NT2/D1 (cell line): Measurements from ENCODE around the gene TRPM5.

Experiments
- DNase-seq: peaks from one replicate; pipeline ENCODE4 v3.0.0-alpha.2; 2011; ENCODE audit warnings: low read depth, low spot score
- H3K27me3 ChIP-seq: 2 replicates; pipeline ENCODE4 v1.6.0; 2011; ENCODE audit warnings: mild to moderate bottlenecking; ENCODE audit not compliant: insufficient read length, insufficient read depth
- H3K36me3 ChIP-seq: 2 replicates; pipeline ENCODE4 v1.6.1; 2011; ENCODE audit warnings: mild to moderate bottlenecking, low read length, mixed read lengths; ENCODE audit not compliant: insufficient read depth, insufficient read length
- H3K4me1 ChIP-seq: 2 replicates; pipeline ENCODE4 v1.5.1; 2011; ENCODE audit not compliant: insufficient read depth, insufficient read length
- H3K4me3 ChIP-seq: 2 replicates; pipeline ENCODE4 v1.5.1; 2011; ENCODE audit warnings: low read depth; ENCODE audit not compliant: insufficient read length
- H3K9ac ChIP-seq: 2 replicates; pipeline ENCODE4 v1.6.0; 2011; ENCODE audit warnings: low read depth; ENCODE audit not compliant: insufficient read length
- H3K9me3 ChIP-seq: 2 replicates; pipeline ENCODE4 v1.5.1; 2011; ENCODE audit warnings: mild to moderate bottlenecking, low read length; ENCODE audit not compliant: insufficient read depth
- SUZ12 ChIP-seq: IDR thresholded peaks from 2 replicates; pipeline ENCODE4 v1.6.1; 2011; ENCODE audit not compliant: insufficient read length, insufficient read depth; ENCODE audit errors: extremely low read depth
- YY1 ChIP-seq: IDR thresholded peaks from 2 replicates; pipeline ENCODE4 v1.6.1; 2011; ENCODE audit not compliant: insufficient read length, insufficient read depth
- ZNF274 ChIP-seq: IDR thresholded peaks from 2 replicates; pipeline ENCODE4 v1.6.1; 2011; ENCODE audit warnings: mild to moderate bottlenecking, low read depth, low read length

Gene TRPM5

DNA sequence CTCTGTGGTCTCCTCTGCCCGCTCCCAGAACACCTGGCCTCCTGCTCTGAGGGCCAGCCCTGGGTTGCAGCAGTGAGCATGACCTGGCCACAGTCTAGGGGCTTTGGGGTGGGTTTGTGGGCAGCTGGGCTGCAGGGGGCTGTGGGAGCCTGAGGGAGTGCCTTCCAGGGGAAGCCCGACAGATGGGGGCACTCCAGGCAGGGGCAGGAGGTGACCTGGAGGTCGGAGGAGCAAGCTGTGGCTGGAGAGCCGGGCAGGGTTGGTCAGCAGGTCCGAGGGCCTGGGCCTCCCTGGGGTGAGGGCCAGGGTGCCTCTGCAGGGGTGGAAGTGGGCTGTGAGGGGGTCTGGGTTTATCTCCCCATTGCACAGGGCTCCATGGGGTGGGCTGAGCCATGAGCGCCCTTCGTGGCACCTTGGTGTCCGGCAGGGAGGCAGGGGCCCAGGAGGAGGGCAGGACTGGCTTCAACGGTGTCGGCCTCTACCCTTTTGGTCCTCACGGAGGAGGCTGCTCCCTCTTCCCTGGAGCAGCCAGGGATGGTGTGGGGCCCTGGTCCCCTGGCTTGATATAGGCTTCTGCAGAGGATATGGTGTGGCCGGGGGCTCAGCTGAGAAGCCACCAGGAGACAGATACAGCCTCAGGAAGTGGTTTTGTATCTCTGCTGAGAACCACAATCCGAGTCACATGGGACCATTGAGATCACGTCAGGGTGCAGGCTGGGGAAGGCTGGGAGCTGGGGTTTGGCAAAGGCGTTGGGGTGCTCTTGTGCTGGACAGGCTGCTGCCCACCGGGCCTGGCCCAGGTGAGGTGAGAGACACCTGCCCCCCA lies 22.8 kb upstream of the TRPM5 start:
- no peak for DNase-seq
- Histone ChIP-seq H3K9ac (no peak overlapping the region), H3K9me3 (no peaks in the 10 kb centered on the region), H3K36me3 (no peaks in the 10 kb centered on the region), H3K27me3 (peaks cover 51% of the 10 kb centered on the region), H3K4me1 (peaks cover 16% of the 10 kb centered on the region), H3K4me3 (no peak overlapping the region)
- no peak for TF ChIP-seq ZNF274
- no peak for TF ChIP-seq SUZ12
- no peak for TF ChIP-seq YY1

DNA sequence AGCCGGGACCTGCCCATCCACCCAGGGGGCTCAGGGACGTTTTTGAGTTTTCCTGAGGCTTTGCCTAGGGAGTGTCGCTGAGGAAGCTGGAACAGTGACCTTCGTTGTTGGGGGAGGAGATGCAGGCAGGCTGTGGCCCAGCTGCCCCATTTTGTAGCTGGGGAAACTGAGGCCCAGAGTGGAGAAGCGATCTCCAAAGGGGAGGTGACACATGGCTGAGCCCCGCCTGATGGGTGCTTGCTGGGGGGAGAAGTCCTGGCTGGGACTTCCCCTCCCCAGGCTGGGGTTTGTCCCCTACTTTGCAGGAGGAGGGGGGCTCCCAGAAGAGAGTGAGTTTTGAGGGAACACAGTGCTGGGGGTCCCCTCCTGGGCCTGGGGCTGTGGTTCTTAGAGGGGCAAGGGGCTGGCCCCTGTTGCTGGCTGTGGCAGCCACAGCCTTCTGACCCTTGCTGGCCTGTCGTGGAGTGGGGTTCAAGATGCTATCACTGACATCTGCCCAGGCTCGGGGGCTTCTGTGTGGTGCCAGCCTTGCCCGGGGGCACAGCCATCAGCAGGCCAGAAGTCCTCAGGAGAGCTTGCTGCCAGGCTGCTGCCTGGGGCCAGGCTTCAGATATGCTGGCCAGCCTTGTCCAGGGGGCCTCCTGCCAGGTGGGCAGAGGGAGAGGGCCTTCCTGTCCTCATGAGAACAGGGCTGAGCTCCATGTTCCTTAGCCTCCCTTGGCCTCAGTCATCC lies 21.9 kb upstream of the TRPM5 start:
- Histone ChIP-seq H3K4me1 (peaks cover 22% of the 10 kb centered on the region), H3K27me3 (peaks cover 45% of the 10 kb centered on the region), H3K36me3 (no peaks in the 10 kb centered on the region), H3K4me3 (no peak overlapping the region), H3K9me3 (no peaks in the 10 kb centered on the region), H3K9ac (no peak overlapping the region)
- TF ChIP-seq ZNF274: no peak
- TF ChIP-seq YY1: no peak
- TF ChIP-seq SUZ12: no peak
- no peak for DNase-seq

DNA sequence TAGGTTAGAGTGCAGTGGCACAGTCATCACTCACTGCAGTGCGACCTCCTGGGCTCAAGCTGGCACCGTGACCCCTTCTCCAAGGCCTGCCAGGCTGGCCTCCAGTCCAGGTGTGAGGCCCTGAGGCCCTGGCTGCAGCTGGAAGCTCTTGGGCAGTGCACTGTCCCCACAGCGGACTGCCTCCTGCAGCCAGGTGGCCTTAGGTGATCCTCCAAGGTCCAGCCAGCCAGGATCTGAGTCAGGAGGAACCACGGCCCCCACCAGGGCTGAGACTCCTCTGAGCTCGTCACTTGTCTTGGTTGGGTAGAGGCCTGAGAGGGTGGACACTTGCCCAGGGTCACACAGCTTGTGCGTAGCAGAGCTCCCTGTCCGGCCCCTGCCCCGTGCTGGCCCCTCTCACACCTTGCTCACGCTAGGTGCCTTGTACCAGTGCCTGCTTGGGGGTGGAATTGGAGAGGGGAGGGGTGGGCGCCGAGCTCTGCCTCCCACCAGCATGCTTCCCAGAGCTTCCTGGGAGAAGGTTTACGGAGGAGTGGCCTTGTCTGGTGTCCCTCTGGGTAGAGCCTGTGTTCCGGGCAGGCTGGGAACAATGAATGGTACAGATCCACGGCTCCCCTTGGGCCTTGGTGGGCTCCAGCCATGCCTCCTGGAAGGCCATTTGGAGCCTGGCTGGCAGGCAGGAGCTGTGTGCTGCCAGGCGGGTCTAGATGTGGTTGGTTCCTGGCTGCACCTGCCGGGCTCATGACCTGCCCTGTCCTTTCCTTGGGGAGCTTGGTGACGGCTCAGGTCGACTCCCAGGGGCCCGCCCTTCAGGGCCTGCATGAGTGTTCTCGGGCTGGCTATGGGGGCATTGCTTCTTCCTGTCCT lies 21.1 kb upstream of the TRPM5 start:
- no peak for DNase-seq
- H3K27me3 ChIP-seq: peaks cover 38% of the 10 kb centered on the region

DNA sequence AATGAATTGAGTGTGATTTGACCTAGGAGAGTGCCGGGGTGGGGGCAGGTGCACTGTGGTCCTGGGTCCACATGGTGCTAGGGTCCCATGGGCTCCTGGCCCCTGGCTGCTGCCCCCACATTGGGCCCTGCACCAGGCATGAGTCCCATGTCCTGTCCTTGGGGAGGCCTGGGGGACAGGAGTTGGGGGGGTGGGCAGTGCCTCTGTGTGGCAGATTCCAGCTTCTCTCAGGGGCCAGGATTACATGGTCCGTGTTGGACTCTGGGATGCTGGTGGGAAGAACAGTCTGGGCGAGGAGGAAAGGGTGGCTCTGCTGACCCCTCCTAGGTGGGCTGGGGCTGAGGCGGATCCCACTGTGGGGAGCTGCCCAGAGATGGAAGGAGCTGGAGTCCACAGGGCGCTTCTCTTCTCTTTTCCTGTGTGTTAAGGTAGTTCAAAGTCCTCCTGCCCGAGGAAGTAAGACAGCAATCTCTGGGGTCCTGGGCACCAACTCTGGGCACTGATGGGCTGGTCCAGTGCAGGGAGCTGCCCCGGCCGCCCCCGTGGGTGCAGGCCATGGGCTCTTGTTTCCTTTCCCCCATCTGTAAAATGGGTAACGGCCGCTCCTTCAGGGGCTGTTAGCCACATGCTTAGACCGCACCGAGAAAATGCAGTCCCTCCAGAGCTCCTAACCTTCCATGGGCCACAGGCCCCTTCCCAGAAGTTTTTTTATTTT lies 20.3 kb upstream of the TRPM5 start:
- TF ChIP-seq ZNF274 (no peak), SUZ12 (no peak), YY1 (no peak)
- no peaks in the 10 kb centered on the region for H3K36me3 ChIP-seq
- no peak overlapping the region for H3K4me3 ChIP-seq
- peaks cover 31% of the 10 kb centered on the region for H3K4me1 ChIP-seq
- H3K27me3 ChIP-seq: peaks cover 32% of the 10 kb centered on the region
- no peak for DNase-seq
- no peaks in the 10 kb centered on the region for H3K9me3 ChIP-seq
- no peak overlapping the region for H3K9ac ChIP-seq

More for the DNA sequence above, 21.1 kb upstream of the TRPM5 start:
- Histone ChIP-seq H3K9ac (no peak overlapping the region), H3K4me1 (peaks cover 27% of the 10 kb centered on the region), H3K36me3 (no peaks in the 10 kb centered on the region), H3K9me3 (no peaks in the 10 kb centered on the region), H3K4me3 (no peak overlapping the region)
- TF ChIP-seq SUZ12 (no peak), ZNF274 (no peak), YY1 (no peak)

DNA sequence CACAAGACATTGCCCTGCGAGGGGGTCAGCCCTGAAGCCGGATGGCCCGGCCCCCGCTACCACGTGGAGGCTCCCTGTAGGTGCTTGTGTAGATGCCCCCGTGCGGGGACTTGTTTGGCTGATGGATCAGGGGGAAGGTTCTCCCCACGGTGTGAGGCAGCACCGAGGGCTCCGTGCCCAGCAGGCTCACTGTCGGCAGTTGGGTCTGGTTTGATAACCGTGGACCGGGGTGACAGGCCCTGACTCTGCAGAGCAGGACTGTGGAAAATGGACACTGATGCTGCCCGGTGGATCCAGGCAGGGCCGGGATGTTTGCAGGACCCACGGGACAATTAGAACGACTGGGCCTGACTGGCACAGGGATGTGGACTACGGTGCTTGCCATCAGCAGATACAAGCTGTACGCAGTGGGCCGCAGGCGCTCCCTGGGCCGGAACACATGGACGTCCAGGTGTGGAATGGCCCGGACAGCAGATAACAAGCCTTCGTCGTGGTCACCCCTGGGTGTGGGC lies 19.5 kb upstream of the TRPM5 start:
- peaks cover 31% of the 10 kb centered on the region for H3K4me1 ChIP-seq
- no peak overlapping the region for H3K9ac ChIP-seq
- H3K4me3 ChIP-seq: no peak overlapping the region
- peaks cover 36% of the 10 kb centered on the region for H3K27me3 ChIP-seq
- H3K9me3 ChIP-seq: no peaks in the 10 kb centered on the region
- H3K36me3 ChIP-seq: no peaks in the 10 kb centered on the region
- no peak for TF ChIP-seq ZNF274
- no peak for TF ChIP-seq YY1
- TF ChIP-seq SUZ12: no peak
- no peak for DNase-seq

DNA sequence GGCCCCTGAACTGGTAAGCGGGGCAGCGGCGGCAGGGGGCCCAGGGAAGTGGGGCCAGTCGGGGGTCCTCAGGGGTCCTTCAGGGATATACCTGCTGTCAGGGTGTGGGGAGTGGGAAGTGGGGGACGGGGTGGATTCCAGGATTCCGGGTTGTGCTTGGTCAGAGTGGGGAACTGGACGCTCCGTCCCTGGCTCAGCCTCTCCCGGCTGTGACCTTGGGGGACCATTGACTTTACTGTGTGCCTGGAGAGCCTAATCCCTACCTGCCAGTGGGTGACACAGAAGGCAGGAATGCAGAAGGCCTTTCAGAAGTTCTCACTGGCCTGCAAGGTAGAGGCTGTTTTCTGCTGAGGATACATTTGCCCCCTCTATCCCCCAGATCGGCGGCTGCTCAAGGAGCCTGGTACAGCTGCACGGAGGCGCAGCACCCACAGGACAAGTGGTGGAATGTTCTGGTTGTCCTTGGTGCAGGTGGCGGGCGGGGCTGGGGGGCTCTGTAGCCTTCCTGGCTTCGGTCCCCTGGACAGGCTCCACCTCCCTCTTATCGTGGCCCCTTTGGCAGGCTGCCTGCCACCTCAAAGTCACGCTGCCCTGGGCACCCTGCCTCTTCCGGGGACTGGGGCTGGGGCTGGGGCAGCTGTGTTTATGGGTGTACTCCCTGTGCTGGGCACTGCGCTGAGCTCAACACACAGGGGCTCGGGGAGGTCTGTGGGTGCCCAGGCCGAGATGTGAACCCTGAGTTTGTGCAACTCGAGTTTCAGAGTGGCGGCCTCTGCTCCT lies 18.9 kb upstream of the TRPM5 start:
- Histone ChIP-seq H3K4me3 (no peak overlapping the region), H3K36me3 (no peaks in the 10 kb centered on the region), H3K27me3 (peaks cover 35% of the 10 kb centered on the region), H3K9ac (no peak overlapping the region), H3K9me3 (no peaks in the 10 kb centered on the region), H3K4me1 (peaks cover 31% of the 10 kb centered on the region)
- DNase-seq: no peak
- TF ChIP-seq YY1: no peak
- TF ChIP-seq ZNF274: no peak
- no peak for TF ChIP-seq SUZ12
